ENCODE data around the gene AKIRIN2.

Gene AKIRIN2

GRCh38 chr6:87639373-87639772, 62.7 kb downstream of the AKIRIN2 start:
- ATAC-seq = no peak
- TF ChIP-seq RARB (CRISPR knock-in tag; IDR thresholded peaks at IDR 0.05) (no peak), CSDC2 (CRISPR knock-in tag; IDR thresholded peaks at IDR 0.05) (no peak), BACH2 (CRISPR knock-in tag; IDR thresholded peaks at IDR 0.05; ENCODE audit: borderline replicate concordance) (no peak), ISL1 (CRISPR knock-in tag; IDR thresholded peaks at IDR 0.05) (no peak), SNAI2 (CRISPR knock-in tag; IDR thresholded peaks at IDR 0.05) (no peak), OSR1 (CRISPR knock-in tag; IDR thresholded peaks at IDR 0.05) (no peak), ZNF8 (CRISPR knock-in tag; IDR thresholded peaks at IDR 0.05) (no peak)
- TF ChIP-seq, protein P1, sequence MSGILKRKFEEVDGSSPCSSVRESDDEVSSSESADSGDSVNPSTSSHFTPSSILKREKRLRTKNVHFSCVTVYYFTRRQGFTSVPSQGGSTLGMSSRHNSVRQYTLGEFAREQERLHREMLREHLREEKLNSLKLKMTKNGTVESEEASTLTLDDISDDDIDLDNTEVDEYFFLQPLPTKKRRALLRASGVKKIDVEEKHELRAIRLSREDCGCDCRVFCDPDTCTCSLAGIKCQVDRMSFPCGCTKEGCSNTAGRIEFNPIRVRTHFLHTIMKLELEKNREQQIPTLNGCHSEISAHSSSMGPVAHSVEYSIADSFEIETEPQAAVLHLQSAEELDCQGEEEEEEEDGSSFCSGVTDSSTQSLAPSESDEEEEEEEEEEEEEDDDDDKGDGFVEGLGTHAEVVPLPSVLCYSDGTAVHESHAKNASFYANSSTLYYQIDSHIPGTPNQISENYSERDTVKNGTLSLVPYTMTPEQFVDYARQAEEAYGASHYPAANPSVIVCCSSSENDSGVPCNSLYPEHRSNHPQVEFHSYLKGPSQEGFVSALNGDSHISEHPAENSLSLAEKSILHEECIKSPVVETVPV (CRISPR knock-in tag; IDR thresholded peaks at IDR 0.05) = no peak
- TF ChIP-seq, protein P2, sequence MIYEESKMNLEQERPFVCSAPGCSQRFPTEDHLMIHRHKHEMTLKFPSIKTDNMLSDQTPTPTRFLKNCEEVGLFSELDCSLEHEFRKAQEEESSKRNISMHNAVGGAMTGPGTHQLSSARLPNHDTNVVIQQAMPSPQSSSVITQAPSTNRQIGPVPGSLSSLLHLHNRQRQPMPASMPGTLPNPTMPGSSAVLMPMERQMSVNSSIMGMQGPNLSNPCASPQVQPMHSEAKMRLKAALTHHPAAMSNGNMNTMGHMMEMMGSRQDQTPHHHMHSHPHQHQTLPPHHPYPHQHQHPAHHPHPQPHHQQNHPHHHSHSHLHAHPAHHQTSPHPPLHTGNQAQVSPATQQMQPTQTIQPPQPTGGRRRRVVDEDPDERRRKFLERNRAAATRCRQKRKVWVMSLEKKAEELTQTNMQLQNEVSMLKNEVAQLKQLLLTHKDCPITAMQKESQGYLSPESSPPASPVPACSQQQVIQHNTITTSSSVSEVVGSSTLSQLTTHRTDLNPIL (CRISPR knock-in tag; IDR thresholded peaks at IDR 0.05; ENCODE audit: low read depth) = no peak

GRCh38 chr6:87637106-87637505, 64.9 kb downstream of the AKIRIN2 start:
- TF ChIP-seq ZNF565 (CRISPR knock-in tag; conservative IDR thresholded peaks at IDR 0.05; ENCODE audit: low read depth) (no peak), ZNF70 (CRISPR knock-in tag; IDR thresholded peaks at IDR 0.05) (no peak), GLIS3 (CRISPR knock-in tag; IDR thresholded peaks at IDR 0.05) (no peak), ZC3H10 (CRISPR knock-in tag; IDR thresholded peaks at IDR 0.05) (no peak), ARNTL (CRISPR knock-in tag; IDR thresholded peaks at IDR 0.05; ENCODE audit: borderline replicate concordance, low read depth) (no peak), CSDC2 (CRISPR knock-in tag; IDR thresholded peaks at IDR 0.05) (no peak), PPARA (CRISPR knock-in tag; IDR thresholded peaks at IDR 0.05; ENCODE audit: borderline replicate concordance) (no peak), ZFP3 (CRISPR knock-in tag; IDR thresholded peaks at IDR 0.05) (no peak), PATZ1 (CRISPR knock-in tag; IDR thresholded peaks at IDR 0.05; ENCODE audit: borderline replicate concordance) (no peak), TCF4 (CRISPR knock-in tag; IDR thresholded peaks at IDR 0.05; ENCODE audit: borderline replicate concordance) (no peak), ISL1 (CRISPR knock-in tag; IDR thresholded peaks at IDR 0.05) (no peak)
- TF ChIP-seq, protein P1 (CRISPR knock-in tag; IDR thresholded peaks at IDR 0.05) = no peak
- TF ChIP-seq, protein P3, sequence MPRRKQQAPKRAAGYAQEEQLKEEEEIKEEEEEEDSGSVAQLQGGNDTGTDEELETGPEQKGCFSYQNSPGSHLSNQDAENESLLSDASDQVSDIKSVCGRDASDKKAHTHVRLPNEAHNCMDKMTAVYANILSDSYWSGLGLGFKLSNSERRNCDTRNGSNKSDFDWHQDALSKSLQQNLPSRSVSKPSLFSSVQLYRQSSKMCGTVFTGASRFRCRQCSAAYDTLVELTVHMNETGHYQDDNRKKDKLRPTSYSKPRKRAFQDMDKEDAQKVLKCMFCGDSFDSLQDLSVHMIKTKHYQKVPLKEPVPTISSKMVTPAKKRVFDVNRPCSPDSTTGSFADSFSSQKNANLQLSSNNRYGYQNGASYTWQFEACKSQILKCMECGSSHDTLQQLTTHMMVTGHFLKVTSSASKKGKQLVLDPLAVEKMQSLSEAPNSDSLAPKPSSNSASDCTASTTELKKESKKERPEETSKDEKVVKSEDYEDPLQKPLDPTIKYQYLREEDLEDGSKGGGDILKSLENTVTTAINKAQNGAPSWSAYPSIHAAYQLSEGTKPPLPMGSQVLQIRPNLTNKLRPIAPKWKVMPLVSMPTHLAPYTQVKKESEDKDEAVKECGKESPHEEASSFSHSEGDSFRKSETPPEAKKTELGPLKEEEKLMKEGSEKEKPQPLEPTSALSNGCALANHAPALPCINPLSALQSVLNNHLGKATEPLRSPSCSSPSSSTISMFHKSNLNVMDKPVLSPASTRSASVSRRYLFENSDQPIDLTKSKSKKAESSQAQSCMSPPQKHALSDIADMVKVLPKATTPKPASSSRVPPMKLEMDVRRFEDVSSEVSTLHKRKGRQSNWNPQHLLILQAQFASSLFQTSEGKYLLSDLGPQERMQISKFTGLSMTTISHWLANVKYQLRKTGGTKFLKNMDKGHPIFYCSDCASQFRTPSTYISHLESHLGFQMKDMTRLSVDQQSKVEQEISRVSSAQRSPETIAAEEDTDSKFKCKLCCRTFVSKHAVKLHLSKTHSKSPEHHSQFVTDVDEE (CRISPR knock-in tag; IDR thresholded peaks at IDR 0.05) = no peak
- ATAC-seq = no peak

- ATAC-seq = no peak
- TF ChIP-seq CSDC2 (CRISPR knock-in tag; IDR thresholded peaks at IDR 0.05) = no peak
- no peak for TF ChIP-seq ESRRG (CRISPR knock-in tag; IDR thresholded peaks at IDR 0.05)
- no peak for TF ChIP-seq ISL1 (CRISPR knock-in tag; IDR thresholded peaks at IDR 0.05)
- TF ChIP-seq BACH2 (CRISPR knock-in tag; IDR thresholded peaks at IDR 0.05; ENCODE audit: borderline replicate concordance) = no peak
- no peak for TF ChIP-seq GLIS3 (CRISPR knock-in tag; IDR thresholded peaks at IDR 0.05)
- TF ChIP-seq TOX (CRISPR knock-in tag; IDR thresholded peaks at IDR 0.05; ENCODE audit: borderline replicate concordance) = no peak
- TF ChIP-seq PPARA (CRISPR knock-in tag; IDR thresholded peaks at IDR 0.05; ENCODE audit: borderline replicate concordance) = no peak
- TF ChIP-seq, protein P1 (CRISPR knock-in tag; IDR thresholded peaks at IDR 0.05) = no peak
- TF ChIP-seq ZFP30 (CRISPR knock-in tag; IDR thresholded peaks at IDR 0.05) = no peak
- TF ChIP-seq, protein P3 (CRISPR knock-in tag; IDR thresholded peaks at IDR 0.05) = no peak
- no peak for TF ChIP-seq ZNF70 (CRISPR knock-in tag; IDR thresholded peaks at IDR 0.05)
- TF ChIP-seq PATZ1 (CRISPR knock-in tag; IDR thresholded peaks at IDR 0.05; ENCODE audit: borderline replicate concordance) = no peak
- no peak for TF ChIP-seq ZC3H10 (CRISPR knock-in tag; IDR thresholded peaks at IDR 0.05)
Observed at GRCh38 chr6:87636315-87636714, 65.7 kb downstream of the AKIRIN2 start.
